Heart right ventricle (tissue), 16 donors: ENCODE results near the gene ADAM11. TPM values are rescaled to one million over a fixed set of nuclear protein-coding genes. Genes with fewer than 3 reads are reported as not detected.
A peak's percentile ranks its signal among the peaks of the same experiment; 100 is the strongest.

Source experiments
- ATAC-seq, 8 donors: fragments of 200-7000 bp; cut with Tn5 transposase; one replicate each; pipeline ENCODE4 v1.9.1; 2020; ENCODE audit warnings: mild to moderate bottlenecking in 8 of 8, moderate library complexity in 8 of 8, moderate number of reproducible peaks in 1 of 8
- DNase-seq, 2 donors: peaks; one replicate each; pipeline ENCODE4 v3.0.0-alpha.2; 2020
- H3K27ac ChIP-seq, 10 donors: fragments of 200-600 bp; sonication (generic) in 2 of 10; one replicate each; pipeline versions ENCODE4 v1.5.0 to v1.8.0; 2020 to 2022; ENCODE audit warnings: mild to moderate bottlenecking in 3 of 10
- H3K27me3 ChIP-seq, 7 donors: fragments of 200-600 bp; one replicate each; pipeline ENCODE4 v1.8.0; 2021 to 2022; ENCODE audit warnings: mild to moderate bottlenecking in 2 of 7
- H3K36me3 ChIP-seq, 9 donors: fragments of 200-600 bp; sonication (generic) in 1 of 9; one replicate each; pipeline versions ENCODE4 v1.5.0 to v1.8.0; 2020 to 2022; ENCODE audit warnings: mild to moderate bottlenecking in 2 of 9
- H3K4me1 ChIP-seq, 9 donors: fragments of 200-600 bp; sonication (generic) in 1 of 9; one replicate each; pipeline versions ENCODE4 v1.5.0 to v1.8.0; 2020 to 2022; ENCODE audit warnings: mild to moderate bottlenecking in 4 of 9
- H3K4me3 ChIP-seq, 10 donors: fragments of 200-600 bp; sonication (generic) in 2 of 10; one replicate each; pipeline versions ENCODE4 v1.5.0 to v1.8.0; 2020 to 2022; ENCODE audit warnings: mild to moderate bottlenecking in 7 of 10, moderate library complexity in 2 of 10
- H3K9me3 ChIP-seq, 11 donors: fragments of 200-600 bp in 10 of 11; sonication (generic) in 2 of 11; one replicate each; pipeline versions ENCODE4 v1.5.0 to v1.8.0; 2013 to 2022; ENCODE audit warnings: mild to moderate bottlenecking in 2 of 11, control low read depth in 1 of 11, moderate library complexity in 1 of 11
- CTCF ChIP-seq, 9 donors: fragments of 200-600 bp; sonication (generic) in 2 of 9; IDR thresholded peaks; one replicate each; pipeline versions ENCODE4 v1.5.0 to v1.8.0; 2021 to 2022; ENCODE audit warnings: antibody characterized with exemption in 9 of 9, mild to moderate bottlenecking in 5 of 9, moderate library complexity in 1 of 9
- WGBS, 2 donors: extraction: QIAGEN DNeasy Blood & Tissue Kit; methylation state at CpG; one replicate each; pipeline ENCODE4 v1.1.7; 2013; ENCODE audit warnings: inconsistent platforms in 1 of 2; 5-methylcytosine and 5-hydroxymethylcytosine counted together
- intact Hi-C, 10 donors: fragments of 100-400 bp; cut with DNase I; formaldehyde crosslinking; loops; one replicate each; pipeline versions ENCODE4 v1.11.1 to v1.14.2; 2022
- polyA plus RNA-seq, 2 donors: library from polyadenylated mRNA; stranded (reverse); fragments of 200-250 nt; gene quantifications; one replicate each; pipeline ENCODE4 v1.2.3, GENCODE V29; 2013
- total RNA-seq, 10 donors: library from RNA; stranded (reverse); fragmentation: NEBNext Ultra II Directional in 3 of 10; extraction: Animal tissue kit (Norgen Biotek cat#: 25700) in 3 of 10; gene quantifications; one replicate each; pipeline versions ENCODE4 v1.2.1 to v1.2.4, GENCODE V29; 2021 to 2023
- donor health status: Arrhythmogenic right ventricular cardiomyopathy.
- donor health status: ischemic (EF 13 %, LVEDD 7.1; RV severe dilation, severe dysfunction).
- donor health status: healthy with polysubstance abuse.
- donor health status: DM: no; HTN: yes; CAD: no.
- donor health status: DM: no; HTN: no; CAD: no.
- donor health status: ischemic (EF 25% LVEDD 6.9; RV normal size, moderate dysfunction).
- donor health status: ischemic (EF 25% LVEDD 5.7; RV mildly dilated, moderate dysfunction).
- donor health status: healthy.
- donor health status: DM: yes; HTN: yes; CAD: no.
- donor health status: Ischemic cardiomyopathy.
- donor health status: ischemic (EF 35%, LVEDD 5.7; RV mildly dilated, moderate dysfunction).
- donor health status: nonischemic (EF 11% LVEDD 7.7; RV severe dilation, severe dysfunction).
- donor health status: DM: yes; HTN: yes; CAD: no.
- donor health status: PGD.
- donor health status: ischemic (EF 29% LVEDD 5.4; RV normal size, mild dysfunction).
- donor health status: nonischemic (EF 23%, LVEDD 6.1; RV moderate dilation, normal function).

Gene ADAM11
- total and polyA plus RNA-seq, 12 donors: 0.75 to 18.3 (median 7.8) TPM

GRCh38 chr17:44733753-44734152 is 25.0 kb upstream of the ADAM11 start:
- peaks cover 0 to 57% (median 13%) of the 10 kb centered on the region in 9 donors for H3K36me3 ChIP-seq
- H3K9me3 ChIP-seq: no peaks in the 10 kb centered on the region
- 66 to 70% methylated on average over 5 of the region's 5 CpGs for WGBS, 2 donors
- no peaks in the 10 kb centered on the region for H3K4me1 ChIP-seq
- no peak overlapping the region for H3K4me3 ChIP-seq
- H3K27me3 ChIP-seq: no peaks in the 10 kb centered on the region
- ATAC-seq: peak in 5 of 8 donors; percentile 34 to 76 (median 46)
- no peak for DNase-seq
- intact Hi-C loops: no loop called here
- peak in 7 of 9 donors; percentile 8 to 50 (median 28) for TF ChIP-seq CTCF (IDR thresholded peaks at IDR 0.05)
- H3K27ac ChIP-seq: no peak overlapping the region

- TF ChIP-seq CTCF (IDR thresholded peaks at IDR 0.05): no peak
- WGBS, 2 donors: 78 to 83% methylated on average over 2 of the region's 2 CpGs
- no peaks in the 10 kb centered on the region for H3K27me3 ChIP-seq
- intact Hi-C loops: no loop called here
- ATAC-seq: peak in 3 of 8 donors; percentile 24 to 67 (median 33)
- H3K4me3 ChIP-seq: no peak overlapping the region
- peaks cover 0 to 58% (median 13%) of the 10 kb centered on the region in 9 donors for H3K36me3 ChIP-seq
- DNase-seq: no peak
- H3K27ac ChIP-seq: no peak overlapping the region
- no peaks in the 10 kb centered on the region for H3K9me3 ChIP-seq
- no peaks in the 10 kb centered on the region for H3K4me1 ChIP-seq
Measured at GRCh38 chr17:44734272-44734671, 24.5 kb upstream of the ADAM11 start.

- intact Hi-C loops: no loop called here
- Histone ChIP-seq H3K4me3 (no peak overlapping the region), H3K36me3 (peaks cover 0 to 58% (median 2%) of the 10 kb centered on the region in 9 donors), H3K27ac (no peak overlapping the region), H3K9me3 (no peaks in the 10 kb centered on the region), H3K4me1 (no peaks in the 10 kb centered on the region), H3K27me3 (no peaks in the 10 kb centered on the region)
- DNase-seq: no peak
- TF ChIP-seq CTCF (IDR thresholded peaks at IDR 0.05): no peak
- 77 to 78% methylated on average over 12 of the region's 12 CpGs for WGBS, 2 donors
- ATAC-seq: no peak
Measured at GRCh38 chr17:44736551-44737240, 22.1 kb upstream of the ADAM11 start.

GRCh38 chr17:44738214-44738906 is 20.4 kb upstream of the ADAM11 start:
- Histone ChIP-seq H3K36me3 (peaks cover 0 to 63% (median 0%) of the 10 kb centered on the region in 9 donors), H3K4me3 (no peak overlapping the region), H3K9me3 (no peaks in the 10 kb centered on the region), H3K27me3 (no peaks in the 10 kb centered on the region), H3K27ac (no peak overlapping the region), H3K4me1 (no peaks in the 10 kb centered on the region)
- 81 to 86% methylated on average over 3 of the region's 3 CpGs for WGBS, 2 donors
- DNase-seq (no peak), ATAC-seq (no peak)
- intact Hi-C loops: no loop called here
- no peak for TF ChIP-seq CTCF (IDR thresholded peaks at IDR 0.05)
